GM13976 (cell line): Measurements from ENCODE around the gene BANF2.

Experiments used
- DNase-seq: peaks from one replicate; pipeline ENCODE4 v3.0.0; 2012; ENCODE audit warnings: low spot score
- CTCF ChIP-seq: IDR thresholded peaks from 2 replicates; pipeline ENCODE4 v1.5.1; 2012; ENCODE audit warnings: borderline replicate concordance, mild to moderate bottlenecking; ENCODE audit not compliant: insufficient read depth; ENCODE audit errors: extremely low read depth, missing control alignments, control extremely low read depth
- in situ Hi-C: fragments of 300-500 bp; cut with MboI; formaldehyde crosslinking; loops from one replicate; pipeline ENCODE4 v1.12.0; 2022; ENCODE audit warnings: low sequenced_read_pairs, mixed read lengths, inconsistent platforms; ENCODE audit not compliant: unreplicated experiment

Gene BANF2

DNA sequence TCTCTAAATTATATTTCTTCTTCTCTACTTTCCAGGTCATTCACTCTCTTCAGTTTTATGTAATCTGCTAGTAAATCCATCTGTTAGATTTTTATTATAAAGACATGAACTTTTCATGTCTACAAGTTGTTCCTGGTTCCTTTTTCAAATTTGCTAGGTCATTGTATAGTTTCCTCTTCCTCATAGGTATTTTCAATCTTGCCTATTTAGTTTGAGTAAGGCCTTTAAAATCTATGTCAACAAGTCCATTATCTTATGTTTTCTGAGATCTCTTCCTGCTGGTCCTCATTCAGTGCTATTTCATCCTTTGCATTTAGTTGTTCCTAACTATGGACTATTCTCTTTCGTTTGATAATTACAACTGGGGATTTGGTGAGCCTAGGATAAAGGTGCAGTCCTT lies 28.8 kb upstream of the BANF2 start:
- in situ Hi-C loops = no loop called here
- TF ChIP-seq CTCF = no peak
- DNase-seq = no peak

DNA sequence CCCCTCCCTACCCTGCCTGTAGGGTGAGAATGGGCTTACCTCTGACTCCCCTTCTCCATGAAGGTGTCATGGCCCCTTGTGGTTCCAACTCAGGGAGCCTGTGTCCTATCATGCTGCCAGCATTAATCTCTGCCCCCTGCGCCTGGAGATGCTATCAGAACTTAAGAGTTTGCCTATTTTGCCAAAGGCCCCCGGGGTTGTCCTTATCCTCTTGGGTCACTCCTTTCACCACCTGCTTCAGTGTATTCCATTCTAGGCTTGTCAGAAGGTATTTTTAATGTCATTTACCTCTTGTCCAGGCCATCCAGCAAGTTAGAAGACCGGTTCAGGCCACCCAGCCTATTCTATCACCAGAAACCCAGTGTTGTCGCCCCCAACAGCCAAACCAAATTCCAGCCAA lies 28.2 kb upstream of the BANF2 start:
- no peak for TF ChIP-seq CTCF
- in situ Hi-C loops = no loop called here
- DNase-seq = no peak

- in situ Hi-C loops = no loop called here
- no peak for DNase-seq
- TF ChIP-seq CTCF = no peak
Measured at GRCh38 chr20:17673084-17673483, 26.7 kb upstream of the BANF2 start.

- no peak for TF ChIP-seq CTCF
- no peak for DNase-seq
- in situ Hi-C loops = no loop called here
Measured at GRCh38 chr20:17674722-17675518, 24.8 kb upstream of the BANF2 start.

DNA sequence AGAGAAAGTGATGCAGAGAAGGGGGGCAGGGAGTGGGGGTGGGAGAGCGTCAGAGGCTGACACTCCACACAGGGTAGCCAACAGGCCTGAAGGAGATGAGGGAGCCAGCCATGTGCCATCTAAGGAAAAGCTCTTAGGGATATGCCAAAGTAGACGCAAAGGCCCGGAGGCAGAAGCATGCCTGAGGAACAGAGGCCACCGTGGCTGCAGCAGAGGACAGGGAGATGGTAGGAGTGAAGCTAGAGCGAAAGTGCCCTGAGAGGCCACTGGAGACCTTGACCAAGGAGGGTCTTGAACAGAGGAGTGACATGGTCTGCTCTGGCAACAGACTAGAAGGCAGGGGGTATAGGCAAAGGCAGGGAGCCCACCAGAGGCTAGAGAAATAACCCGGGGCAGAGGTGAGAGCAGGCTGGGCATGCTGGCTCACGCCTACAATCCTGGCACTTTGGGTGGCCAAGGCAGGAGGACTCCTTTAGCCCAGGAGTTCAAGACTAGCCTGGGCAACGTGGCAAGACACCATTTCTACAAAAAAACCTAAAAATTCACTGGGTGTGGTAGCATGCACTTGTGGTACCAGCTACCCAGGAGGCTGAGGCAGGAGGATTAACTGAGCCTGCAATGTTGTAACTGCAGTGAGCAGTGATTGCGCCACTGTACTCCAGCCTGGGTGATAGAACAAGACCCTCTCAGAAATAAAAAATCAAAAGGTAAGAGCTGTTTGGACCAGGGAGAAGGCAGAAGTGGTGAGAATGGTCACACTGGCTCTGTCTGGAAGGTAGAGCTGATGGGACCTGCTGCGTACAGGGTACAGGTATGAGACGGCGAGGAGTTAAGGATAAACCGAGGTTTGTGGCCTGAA lies 24.0 kb upstream of the BANF2 start:
- DNase-seq = no peak
- TF ChIP-seq CTCF = no peak
- in situ Hi-C loops = no loop called here

- in situ Hi-C loops = no loop called here
- no peak for TF ChIP-seq CTCF
- DNase-seq = no peak
Measured at GRCh38 chr20:17676378-17676759, 23.4 kb upstream of the BANF2 start.
